ENCODE results near the gene DNAH7.
A peak's percentile ranks its signal among the peaks of the same experiment; 100 is the strongest.

The DNAH7 gene

DNA sequence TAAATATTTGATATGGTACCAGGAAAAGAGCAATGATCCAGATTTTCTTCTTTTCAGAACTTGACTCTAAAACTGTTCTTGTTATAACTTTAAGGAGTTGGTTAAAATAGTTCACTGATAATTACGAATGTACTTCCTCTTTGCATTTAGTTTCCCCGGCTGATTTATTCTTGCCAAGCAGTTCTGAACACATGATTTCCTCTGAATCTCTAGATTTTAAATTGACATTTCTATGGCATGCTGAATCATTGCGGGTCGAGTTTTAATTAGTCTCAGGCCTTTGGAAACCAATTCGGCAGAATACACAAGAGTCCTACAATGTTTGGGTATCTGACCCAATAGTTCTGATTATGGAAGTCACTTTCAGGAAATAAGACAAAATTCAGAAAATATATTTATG is 37.3 kb upstream of the DNAH7 start:
- no peak for DNase-seq (ENCODE audit: low read depth)
- in situ Hi-C loops (cut with HindIII; ENCODE audit: low sequenced_read_pairs) = no loop called here
- TF ChIP-seq, protein P1, sequence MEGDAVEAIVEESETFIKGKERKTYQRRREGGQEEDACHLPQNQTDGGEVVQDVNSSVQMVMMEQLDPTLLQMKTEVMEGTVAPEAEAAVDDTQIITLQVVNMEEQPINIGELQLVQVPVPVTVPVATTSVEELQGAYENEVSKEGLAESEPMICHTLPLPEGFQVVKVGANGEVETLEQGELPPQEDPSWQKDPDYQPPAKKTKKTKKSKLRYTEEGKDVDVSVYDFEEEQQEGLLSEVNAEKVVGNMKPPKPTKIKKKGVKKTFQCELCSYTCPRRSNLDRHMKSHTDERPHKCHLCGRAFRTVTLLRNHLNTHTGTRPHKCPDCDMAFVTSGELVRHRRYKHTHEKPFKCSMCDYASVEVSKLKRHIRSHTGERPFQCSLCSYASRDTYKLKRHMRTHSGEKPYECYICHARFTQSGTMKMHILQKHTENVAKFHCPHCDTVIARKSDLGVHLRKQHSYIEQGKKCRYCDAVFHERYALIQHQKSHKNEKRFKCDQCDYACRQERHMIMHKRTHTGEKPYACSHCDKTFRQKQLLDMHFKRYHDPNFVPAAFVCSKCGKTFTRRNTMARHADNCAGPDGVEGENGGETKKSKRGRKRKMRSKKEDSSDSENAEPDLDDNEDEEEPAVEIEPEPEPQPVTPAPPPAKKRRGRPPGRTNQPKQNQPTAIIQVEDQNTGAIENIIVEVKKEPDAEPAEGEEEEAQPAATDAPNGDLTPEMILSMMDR (IDR thresholded peaks at IDR 0.05; ENCODE audit: low read depth, low read length, missing control alignments) = no peak
- H3K4me3 ChIP-seq (ENCODE audit: low read depth, low read length) = no peak overlapping the region

DNA sequence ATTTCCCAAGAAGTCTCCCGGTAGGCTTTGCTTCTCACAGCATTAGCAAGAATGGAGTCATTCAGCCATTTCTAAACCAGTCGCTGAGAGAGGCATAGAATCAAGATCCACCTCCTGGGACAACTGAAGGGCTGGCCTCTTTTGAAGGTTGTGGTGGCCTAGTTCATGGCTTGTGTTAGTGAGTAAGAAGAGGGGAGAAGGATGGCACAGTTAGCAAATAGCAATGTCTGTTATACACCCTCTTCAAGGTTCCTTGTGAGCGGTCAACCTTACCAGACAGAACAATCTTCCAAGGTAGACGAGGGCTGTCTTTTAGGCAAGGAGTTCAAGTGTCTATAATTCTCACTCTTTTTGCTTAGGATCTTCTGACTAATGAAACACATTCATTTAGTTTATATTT is 35.4 kb upstream of the DNAH7 start:
- no peak overlapping the region for H3K4me3 ChIP-seq (ENCODE audit: low read depth, low read length)
- DNase-seq (ENCODE audit: low read depth) = no peak
- in situ Hi-C loops (cut with HindIII; ENCODE audit: low sequenced_read_pairs) = no loop called here
- TF ChIP-seq, protein P1 (IDR thresholded peaks at IDR 0.05; ENCODE audit: low read depth, low read length, missing control alignments) = no peak

DNA sequence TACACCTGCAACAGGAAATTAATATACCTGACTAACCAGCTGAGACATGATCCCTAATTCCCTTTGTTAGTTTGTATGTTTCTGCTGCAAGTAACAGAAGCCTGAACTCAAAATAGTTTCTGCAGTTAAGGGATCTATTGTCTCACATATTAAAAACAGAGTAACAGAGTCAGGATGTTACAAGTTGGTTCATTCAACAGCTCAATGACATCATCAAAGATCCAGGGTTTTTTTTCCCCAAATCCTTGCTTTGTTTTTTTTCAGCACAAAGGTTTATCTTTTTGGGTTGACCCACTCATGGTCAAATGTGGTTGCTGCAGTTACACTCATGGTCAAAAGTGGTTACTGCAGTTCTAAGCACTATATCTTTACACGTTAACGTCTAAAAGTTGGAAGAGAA is 35.0 kb upstream of the DNAH7 start:
- DNase-seq (ENCODE audit: low read depth) = no peak
- TF ChIP-seq, protein P1 (IDR thresholded peaks at IDR 0.05; ENCODE audit: low read depth, low read length, missing control alignments) = no peak
- in situ Hi-C loops (cut with HindIII; ENCODE audit: low sequenced_read_pairs) = no loop called here
- H3K4me3 ChIP-seq (ENCODE audit: low read depth, low read length) = no peak overlapping the region

GRCh38 chr2:196101325-196101991 is 32.8 kb upstream of the DNAH7 start:
- TF ChIP-seq, protein P1 (IDR thresholded peaks at IDR 0.05; ENCODE audit: low read depth, low read length, missing control alignments) = no peak
- in situ Hi-C loops (cut with HindIII; ENCODE audit: low sequenced_read_pairs) = no loop called here
- H3K4me3 ChIP-seq (ENCODE audit: low read depth, low read length) = no peak overlapping the region
- DNase-seq (ENCODE audit: low read depth) = peak; percentile 49

DNA sequence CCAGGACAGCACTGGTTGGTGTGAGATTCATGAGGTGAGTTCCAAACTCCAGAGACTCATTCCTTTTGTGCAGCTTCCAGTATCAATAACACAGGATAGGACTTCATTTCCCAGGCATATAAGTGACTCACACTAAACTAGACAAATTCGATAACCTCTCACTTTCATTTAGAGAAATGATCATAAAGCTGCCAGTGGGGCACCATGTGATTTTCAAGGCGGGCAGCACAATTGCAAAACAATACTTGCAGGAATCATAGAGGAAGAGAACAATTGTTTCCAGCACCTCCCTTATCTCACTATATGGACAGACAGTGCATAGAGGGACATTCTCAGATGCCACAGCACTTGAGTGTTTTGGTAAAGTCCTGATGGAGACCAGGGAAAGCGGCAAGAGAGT is 31.3 kb upstream of the DNAH7 start:
- TF ChIP-seq, protein P1 (IDR thresholded peaks at IDR 0.05; ENCODE audit: low read depth, low read length, missing control alignments) = no peak
- no peak for DNase-seq (ENCODE audit: low read depth)

DNA sequence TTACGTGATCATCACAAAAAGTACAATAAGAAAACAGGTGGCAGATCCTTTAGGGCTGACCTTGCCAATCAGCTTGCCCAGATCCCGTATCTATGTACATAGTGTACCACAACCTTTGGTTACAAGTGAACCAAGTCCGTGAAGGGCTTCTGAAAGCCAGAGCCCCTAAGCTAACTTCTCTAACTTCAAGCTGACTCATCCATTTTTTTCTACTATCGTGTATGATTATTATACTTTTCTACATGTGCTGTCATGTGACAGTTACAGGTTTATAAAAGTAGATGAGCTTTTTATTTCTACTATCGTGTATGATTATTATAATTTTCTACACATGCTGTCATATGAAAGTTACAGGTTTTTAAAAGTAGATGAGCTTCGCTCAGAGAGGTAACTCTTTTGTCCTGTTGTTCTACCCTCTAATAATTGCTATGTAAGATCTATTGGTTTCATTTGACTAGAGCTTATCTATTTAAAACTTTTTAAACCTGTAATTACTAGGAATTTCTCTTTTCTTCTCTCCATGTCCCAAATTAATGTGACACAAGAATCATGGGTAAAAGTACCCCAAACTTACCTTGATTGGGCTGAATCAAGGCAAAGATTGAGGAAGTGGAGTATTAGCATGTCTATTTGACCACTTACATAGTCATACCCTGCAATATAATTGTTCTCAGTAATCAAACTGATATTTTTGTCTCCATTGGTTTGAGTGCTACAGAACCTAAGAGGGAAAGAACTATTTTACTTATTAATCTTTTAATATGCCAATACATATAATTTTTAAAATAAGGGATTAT is 29.4 kb upstream of the DNAH7 start:
- TF ChIP-seq, protein P1 (IDR thresholded peaks at IDR 0.05; ENCODE audit: low read depth, low read length, missing control alignments) = no peak
- DNase-seq (ENCODE audit: low read depth) = no peak
- H3K4me3 ChIP-seq (ENCODE audit: low read depth, low read length) = no peak overlapping the region
- in situ Hi-C loops (cut with HindIII; ENCODE audit: low sequenced_read_pairs) = no loop called here

More for the DNA sequence above, 31.3 kb upstream of the DNAH7 start:
- no peak overlapping the region for H3K4me3 ChIP-seq (ENCODE audit: low read depth, low read length)
- in situ Hi-C loops (cut with HindIII; ENCODE audit: low sequenced_read_pairs) = no loop called here

All from astrocyte of the cerebellum (primary cell).